Activated T-cell treated with anti-CD3 and anti-CD28 coated beads, Interleukin-2, amount 50 U/mL, for 1 hour (primary cell): Measurements from ENCODE around the gene RXRA.

Experiments
- DNase-seq: peaks from one replicate; pipeline ENCODE4 v3.0.0-alpha.2; 2020

The RXRA gene

GRCh38 chr9:134370638-134371037, 44.4 kb downstream of the RXRA start:
- DNase-seq, result no peak

DNA sequence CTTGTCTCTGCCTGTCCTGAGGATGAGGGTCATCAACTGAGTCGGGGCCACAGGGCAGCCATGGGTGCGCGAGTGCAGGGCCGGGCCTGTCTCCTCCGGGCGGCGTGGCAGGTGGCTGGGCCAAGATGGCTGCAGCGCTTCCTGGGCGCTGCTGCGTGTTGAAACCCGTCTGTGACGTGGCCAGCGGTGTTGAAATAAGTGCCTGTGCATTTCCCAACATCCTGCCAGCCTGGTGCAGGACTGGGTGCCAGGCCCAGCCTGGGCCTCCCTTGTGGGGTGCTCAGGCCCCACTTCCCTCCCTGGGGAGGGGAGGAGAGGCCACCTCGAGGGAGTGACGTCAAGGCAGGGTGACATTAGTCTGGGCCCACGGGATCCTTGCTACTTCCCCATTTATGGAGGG, 45.5 kb downstream of the RXRA start:
- no peak for DNase-seq

GRCh38 chr9:134372581-134373267, 46.5 kb downstream of the RXRA start:
- DNase-seq, result no peak

DNA sequence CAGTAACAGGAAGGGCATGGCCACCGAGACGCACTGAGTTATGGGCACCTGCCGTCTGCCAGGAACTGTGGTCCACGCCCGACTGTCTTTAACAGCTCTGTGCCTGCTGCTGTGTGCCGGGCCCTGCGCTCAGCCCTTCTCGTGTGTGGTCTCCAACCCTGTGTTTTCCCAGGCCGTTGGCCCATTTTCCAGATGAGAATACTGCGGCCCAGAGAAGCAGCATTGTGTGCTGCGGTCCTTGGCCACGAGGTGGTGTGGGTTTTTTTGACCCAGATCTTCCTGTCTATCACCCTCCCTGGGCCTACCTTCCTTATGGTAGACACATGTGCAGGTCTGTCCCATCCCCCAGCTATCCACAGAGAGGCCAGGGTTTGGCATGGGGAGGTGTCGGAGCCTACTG, 47.0 kb downstream of the RXRA start:
- DNase-seq, result no peak

DNA sequence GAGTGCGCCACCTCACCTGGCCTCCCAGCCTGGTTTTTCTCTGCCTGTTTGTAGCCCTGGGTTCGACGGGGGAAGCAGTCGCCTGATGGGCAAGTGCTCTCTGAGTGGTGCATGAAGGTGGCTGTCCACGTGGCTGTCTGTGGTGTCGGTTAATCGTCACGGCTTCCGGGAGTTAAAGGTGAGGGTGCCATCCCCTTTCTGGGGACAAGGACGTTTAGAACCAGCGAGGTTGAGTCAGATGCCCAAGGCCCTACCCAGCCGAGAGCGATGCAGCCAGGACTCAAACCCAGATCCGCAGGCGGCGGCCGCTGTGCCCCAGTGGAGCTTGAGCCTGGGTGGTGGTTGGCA, 47.7 kb downstream of the RXRA start:
- DNase-seq, result no peak

DNA sequence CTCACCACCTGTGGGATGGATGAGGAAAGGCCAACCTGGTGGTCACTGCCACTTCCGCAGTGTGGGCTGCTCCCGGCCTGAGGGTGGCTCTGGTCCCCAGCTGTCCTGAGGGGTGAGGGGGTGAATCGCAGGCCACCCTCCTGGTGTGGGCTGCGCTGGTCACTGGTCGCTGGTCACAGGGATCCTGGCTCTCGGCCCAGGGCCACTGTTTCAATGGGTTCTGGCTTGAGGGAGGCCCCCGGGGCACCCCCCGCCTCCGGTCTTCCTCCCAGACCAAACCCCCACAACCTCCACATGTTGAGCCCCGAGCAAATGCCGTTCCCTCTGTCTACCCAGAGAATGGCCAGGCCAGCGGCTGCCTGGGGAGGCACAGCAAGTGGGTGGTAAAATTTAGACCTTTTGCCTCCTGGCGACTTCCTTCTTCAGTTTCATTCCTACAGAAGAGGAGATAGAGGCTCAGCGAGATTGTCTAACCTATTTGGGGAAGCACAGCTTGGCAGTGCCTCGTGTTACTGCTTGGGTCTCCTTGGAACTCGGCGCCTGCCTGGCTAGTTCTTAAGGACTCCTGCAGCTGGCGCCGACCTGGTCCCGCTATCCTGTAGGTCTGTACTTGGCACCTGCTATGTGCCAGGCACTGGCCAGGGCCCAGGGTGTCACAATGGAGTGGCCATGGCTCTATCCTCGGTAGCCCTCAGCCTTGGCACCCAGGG, 48.2 kb downstream of the RXRA start:
- no peak for DNase-seq

DNA sequence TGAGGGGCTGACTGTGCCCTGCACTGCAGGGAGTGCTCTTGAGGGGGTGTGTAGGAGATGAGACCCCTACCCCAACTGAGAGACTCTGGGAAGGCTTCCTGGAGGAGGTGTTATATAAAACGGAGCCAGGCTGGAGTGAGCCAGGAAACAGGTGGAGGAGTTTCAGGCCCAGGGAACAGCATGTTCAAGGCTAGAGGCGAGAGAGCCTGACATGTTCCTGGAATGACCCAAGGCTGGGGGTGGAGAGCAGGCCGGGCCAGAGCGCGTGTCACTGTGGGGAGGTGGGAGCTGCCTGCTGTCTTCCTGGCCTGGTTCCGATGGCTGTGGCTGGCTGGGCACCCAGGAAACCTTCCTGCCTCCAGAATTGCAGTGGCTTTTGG, 48.7 kb downstream of the RXRA start:
- DNase-seq, result no peak

DNA sequence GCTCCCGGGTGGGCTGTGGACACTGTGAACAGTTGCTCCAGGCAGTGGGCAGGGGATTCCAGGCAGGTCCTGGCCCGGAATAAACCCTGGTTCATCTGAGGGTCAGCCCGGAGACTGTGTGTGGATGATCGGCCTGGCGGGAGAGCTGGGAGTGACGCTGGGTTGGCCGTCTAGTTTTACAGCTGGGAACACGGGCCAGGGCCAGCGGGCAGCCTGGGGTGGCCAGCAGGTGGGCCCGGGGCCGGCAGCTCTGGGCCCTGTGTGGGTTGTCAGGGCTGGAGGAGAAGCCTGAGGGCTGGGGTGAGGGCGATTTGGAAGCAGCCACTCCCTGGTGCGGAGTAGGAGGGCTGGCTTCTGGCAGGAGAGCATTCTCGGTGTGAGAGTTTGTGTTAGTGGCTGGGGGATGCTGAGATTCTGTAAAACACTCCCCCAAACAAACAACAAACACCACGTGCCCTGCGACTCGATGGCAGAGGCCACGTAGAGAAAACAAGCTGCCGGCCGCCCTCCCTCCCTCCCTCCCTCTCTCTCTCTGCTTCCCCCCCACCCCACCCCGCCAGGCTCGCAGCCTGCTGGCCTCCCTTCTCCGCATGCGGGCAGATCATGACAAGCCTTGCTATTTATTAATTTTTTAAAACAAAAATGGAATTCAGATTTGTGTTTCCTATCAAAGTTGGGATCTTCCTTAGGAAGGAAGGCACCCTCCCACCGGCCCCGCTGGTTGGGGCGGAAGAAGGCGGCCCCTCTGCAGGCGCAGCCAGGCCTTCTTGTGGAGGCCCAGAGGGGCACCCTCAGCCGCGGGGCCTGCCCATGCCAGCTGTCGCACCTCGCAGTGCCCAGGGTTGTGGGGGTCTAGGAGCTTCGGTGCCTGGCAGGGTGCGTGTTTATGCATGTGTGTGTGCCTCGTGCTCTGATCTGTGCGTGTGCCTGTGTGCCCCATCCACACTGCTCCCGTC, 49.5 kb downstream of the RXRA start:
- no peak for DNase-seq

- DNase-seq, result no peak
These were observed 50.3 kb downstream of the RXRA start for GRCh38 chr9:134376386-134377142.

DNA sequence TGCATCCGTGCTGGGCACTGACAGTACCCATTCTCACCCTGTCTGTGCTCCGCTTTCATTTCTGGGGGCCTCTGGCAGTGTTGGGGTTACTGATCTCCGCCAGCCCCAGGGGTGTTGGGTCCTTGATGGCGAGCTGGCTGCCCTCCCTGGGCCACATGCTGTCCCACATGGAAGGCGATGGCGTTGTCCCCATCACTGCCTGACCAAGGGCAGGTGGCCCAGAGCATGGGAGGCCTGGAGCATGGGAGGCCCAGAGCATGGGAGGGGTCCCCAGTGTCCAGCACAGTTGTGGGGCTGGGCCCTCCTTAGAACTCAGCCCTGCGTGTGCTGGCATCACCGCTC, 50.9 kb downstream of the RXRA start:
- no peak for DNase-seq

DNA sequence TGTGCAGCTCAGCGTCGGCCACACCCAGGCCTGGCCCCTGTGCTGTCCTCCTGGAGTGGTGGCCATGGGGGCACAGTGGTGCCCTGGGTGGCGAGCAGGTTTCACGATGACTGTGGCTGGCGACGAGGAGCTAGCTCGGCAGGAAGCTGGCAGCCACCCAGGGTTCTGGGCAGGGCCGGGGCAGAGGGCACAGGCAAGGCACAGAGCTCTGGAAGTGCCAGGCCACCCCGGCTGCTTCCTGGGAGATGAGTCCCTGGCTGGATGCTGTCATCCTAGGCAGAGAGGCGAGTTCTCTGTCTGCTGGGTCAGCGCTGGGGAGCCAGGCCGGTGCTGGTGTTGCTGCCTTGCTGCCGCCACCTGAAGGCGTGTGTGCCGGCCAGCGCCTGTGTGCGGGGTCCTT, 51.7 kb downstream of the RXRA start:
- no peak for DNase-seq

GRCh38 chr9:134378901-134379338, 52.7 kb downstream of the RXRA start:
- no peak for DNase-seq

GRCh38 chr9:134379831-134380365, 53.6 kb downstream of the RXRA start:
- no peak for DNase-seq

DNA sequence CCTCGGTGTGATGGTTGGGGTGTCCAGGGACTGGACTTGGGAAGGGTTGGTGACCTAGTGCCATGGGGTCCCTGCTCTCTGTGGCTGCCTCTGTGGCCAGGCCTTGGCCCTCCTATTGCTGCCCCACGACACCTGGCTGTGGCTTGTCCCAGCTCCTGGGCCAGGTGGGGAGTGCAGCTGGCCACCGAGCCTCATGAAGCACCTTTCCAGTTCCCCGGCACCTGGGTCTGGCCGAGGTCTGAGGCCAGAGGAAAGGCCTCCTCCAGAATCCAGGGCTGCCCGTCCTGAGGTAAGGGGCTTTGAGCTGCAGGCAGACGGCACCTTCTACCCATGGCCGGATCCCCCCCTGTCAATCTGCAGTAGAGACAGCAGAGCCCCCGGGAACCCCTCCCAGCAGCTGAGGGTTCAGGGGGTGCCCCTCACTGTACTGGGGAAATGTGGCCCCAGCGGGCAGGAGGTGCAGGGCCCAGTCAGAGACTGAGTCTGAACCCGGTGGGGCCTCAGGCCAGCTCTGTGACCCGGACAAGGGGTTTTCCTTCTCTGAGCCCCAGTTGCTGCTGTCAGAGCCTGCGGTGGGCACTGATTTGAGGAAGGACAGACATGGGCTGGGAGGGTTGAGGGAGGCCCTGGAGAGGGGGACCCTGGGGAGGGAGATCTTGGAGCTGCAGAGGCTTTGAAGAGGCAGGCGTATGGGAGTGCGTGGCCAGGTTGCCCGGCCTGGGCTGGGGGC, 54.5 kb downstream of the RXRA start:
- no peak for DNase-seq

DNA sequence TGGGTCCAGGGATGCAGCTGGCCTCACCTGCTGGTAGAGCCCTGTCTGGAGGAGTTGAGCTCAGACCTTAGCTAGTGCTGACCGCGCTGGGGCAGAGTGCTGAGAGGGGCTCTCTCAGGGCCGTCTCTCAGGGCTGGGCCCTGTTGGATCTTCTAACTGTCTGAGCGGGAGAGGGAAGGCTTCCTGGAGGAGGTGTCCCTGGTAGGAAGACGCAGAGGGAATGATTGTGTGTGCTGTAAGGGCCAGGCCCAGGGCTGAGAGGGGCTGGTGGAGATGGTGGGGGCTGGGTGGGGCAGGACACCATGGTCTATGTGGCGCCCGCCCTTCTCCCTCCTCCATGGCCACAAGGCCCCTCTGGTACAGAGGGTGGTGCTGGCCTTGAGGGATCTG, 55.0 kb downstream of the RXRA start:
- DNase-seq, result no peak

DNA sequence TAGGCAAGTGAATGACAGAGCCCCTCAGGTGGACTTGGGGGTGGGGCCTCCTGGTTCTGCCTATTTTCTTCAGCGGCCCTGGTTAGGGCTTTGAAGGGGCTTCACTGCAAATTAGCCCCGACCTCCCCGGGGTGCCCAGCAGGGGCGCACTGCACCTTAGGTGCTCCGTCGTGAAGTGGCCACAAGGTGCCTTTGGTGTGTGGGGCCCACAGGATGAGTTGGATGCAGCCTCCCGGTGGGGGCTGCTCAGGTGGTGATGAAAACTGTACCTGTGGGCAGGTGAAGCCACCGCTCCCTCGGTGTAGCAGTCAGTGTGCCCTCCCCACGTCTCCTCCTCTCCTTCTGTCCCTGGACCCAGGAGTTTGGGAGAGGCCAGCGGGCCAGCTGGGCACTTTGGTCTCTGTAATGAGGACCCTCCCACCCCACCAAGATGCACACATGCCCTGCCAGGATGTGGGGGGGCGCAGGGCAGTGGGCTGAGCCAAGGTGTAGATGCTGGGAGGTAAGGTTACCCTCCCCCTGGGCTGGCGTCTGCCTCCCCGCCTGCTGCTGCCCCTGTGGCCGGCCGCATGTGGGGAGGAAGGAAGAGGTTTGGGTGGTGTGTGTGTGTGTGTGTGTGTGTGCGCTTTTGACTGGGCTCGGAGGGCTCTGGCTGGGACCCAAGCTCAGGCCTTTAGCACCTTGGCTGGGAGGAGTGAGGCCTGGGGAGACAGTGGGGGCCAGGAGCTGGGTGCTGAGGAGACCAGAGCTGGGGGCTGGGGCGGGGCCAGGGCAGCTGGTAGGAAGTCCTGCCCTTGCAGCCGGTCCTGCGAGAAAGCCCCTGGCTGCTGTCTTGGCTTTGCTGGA, 55.6 kb downstream of the RXRA start:
- peak; percentile 48 for DNase-seq

GRCh38 chr9:134382733-134383132, 56.5 kb downstream of the RXRA start:
- no peak for DNase-seq

DNA sequence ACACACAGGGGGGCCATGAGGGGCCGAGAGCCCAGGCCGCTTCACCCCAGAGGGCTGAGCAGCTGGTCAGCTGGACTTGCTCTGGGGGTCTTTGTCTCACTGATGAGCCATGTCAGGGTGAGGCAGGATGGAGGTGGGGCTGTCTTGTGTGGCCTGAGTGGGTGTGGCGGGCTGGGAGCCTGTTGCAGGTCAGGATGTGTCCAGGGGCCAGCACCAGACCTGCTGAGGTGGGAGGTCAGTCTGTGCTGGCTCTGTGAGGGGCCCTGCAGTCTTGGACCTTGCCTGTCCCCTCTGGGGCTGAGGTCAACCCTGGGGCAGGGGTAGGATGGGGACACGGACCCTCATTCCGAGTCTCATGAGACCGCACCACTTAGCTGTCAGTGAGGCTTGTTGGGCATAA, 56.9 kb downstream of the RXRA start:
- DNase-seq, result no peak

DNA sequence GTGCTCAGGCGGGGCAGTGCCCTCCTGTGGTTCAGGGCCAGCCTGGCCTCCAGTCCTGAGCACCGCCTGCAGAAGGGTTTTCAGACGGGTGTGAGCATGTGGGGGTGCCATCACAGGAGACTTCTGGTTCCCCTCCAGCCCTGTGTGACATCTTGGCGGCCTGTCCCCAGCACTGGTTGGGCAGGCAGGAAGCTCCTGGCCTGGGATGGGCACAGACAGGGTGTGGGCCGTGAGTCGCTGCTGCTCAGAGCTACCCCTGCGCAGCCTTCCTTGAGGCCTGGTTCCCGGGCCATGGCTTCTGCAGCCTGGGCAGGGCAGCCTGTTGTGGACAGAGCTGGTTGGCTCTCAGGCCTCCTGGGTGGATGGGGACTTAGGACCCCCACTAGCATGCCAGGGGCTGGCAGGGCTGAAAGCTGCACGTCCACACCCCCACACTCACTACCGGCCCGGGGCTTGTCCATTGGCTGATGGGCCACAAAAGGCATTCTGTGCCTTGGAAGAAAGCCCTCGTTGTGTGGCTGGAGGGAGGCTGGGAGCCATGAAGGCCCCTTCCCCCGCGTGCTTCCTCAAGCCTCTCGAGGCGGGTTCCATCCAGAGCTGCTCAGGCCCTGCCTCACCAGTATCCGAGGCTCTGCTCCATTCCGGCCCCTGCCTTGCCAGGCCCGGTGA, 58.7 kb downstream of the RXRA start:
- no peak for DNase-seq

GRCh38 chr9:134385915-134386314, 59.7 kb downstream of the RXRA start:
- DNase-seq, result no peak
